Measurements from ENCODE around the gene DUT. TPM values are rescaled to one million over a fixed set of nuclear protein-coding genes. Genes with fewer than 3 reads are reported as not detected.

DUT gene
- total RNA-seq, 2 donors from 2014 or later, result 71.1 to 77.8 TPM

- H3K4me3 ChIP-seq, result no peak overlapping the region
- H3K27me3 ChIP-seq, result no peaks in the 10 kb centered on the region
- H3K36me3 ChIP-seq (replicated peaks in 1 of 2; ENCODE audit: insufficient read depth in 1 of 2, low read depth in 2 of 2), result no peaks in the 10 kb centered on the region
- no peak overlapping the region for H3K27ac ChIP-seq
- DNase-seq (no peak), ATAC-seq (no peak)
- no peak for TF ChIP-seq CTCF (IDR thresholded peaks at IDR 0.05)
- TF ChIP-seq POLR2A (IDR thresholded peaks at IDR 0.05), result no peak
- 68 to 78% methylated on average over 2 of the region's 2 CpGs for WGBS, 2 donors
- H3K4me1 ChIP-seq, result no peaks in the 10 kb centered on the region
- H3K9me3 ChIP-seq, result no peaks in the 10 kb centered on the region
- intact Hi-C loops (cut with DNase I), result no loop called here
Measured at GRCh38 chr15:48313216-48313615, 18.0 kb upstream of the DUT start.

GRCh38 chr15:48315041-48315440 lies 16.2 kb upstream of the DUT start:
- TF ChIP-seq POLR2A (IDR thresholded peaks at IDR 0.05) (no peak), CTCF (IDR thresholded peaks at IDR 0.05) (no peak)
- DNase-seq, result no peak
- H3K36me3 ChIP-seq (replicated peaks in 1 of 2; ENCODE audit: insufficient read depth in 1 of 2, low read depth in 2 of 2), result no peaks in the 10 kb centered on the region
- intact Hi-C loops (cut with DNase I), result no loop called here
- no peaks in the 10 kb centered on the region for H3K4me1 ChIP-seq
- H3K4me3 ChIP-seq, result no peak overlapping the region
- H3K27me3 ChIP-seq, result no peaks in the 10 kb centered on the region
- ATAC-seq, result no peak
- no peak overlapping the region for H3K27ac ChIP-seq
- 68 to 80% methylated on average over 6 to 10 of the region's 10 CpGs for WGBS, 2 donors
- no peaks in the 10 kb centered on the region for H3K9me3 ChIP-seq

- no peak for ATAC-seq
- Histone ChIP-seq H3K36me3 (replicated peaks in 1 of 2; ENCODE audit: insufficient read depth in 1 of 2, low read depth in 2 of 2) (no peaks in the 10 kb centered on the region), H3K9me3 (no peaks in the 10 kb centered on the region), H3K4me3 (no peak overlapping the region), H3K27ac (no peak overlapping the region), H3K4me1 (no peaks in the 10 kb centered on the region), H3K27me3 (no peaks in the 10 kb centered on the region)
- no peak for TF ChIP-seq POLR2A (IDR thresholded peaks at IDR 0.05)
- TF ChIP-seq CTCF (IDR thresholded peaks at IDR 0.05), result no peak
- intact Hi-C loops (cut with DNase I), result no loop called here
- DNase-seq, result no peak
- WGBS, 2 donors, result 87 to 89% methylated on average over 2 of the region's 2 CpGs
Measured at GRCh38 chr15:48317221-48317620, 14.0 kb upstream of the DUT start.

GRCh38 chr15:48318131-48318530 lies 13.1 kb upstream of the DUT start:
- 44 to 53% methylated on average over 6 of the region's 6 CpGs for WGBS, 2 donors
- Histone ChIP-seq H3K4me3 (no peak overlapping the region), H3K36me3 (replicated peaks in 1 of 2; ENCODE audit: insufficient read depth in 1 of 2, low read depth in 2 of 2) (no peaks in the 10 kb centered on the region), H3K27me3 (no peaks in the 10 kb centered on the region), H3K9me3 (no peaks in the 10 kb centered on the region), H3K4me1 (no peaks in the 10 kb centered on the region), H3K27ac (no peak overlapping the region)
- DNase-seq (no peak), ATAC-seq (no peak)
- no peak for TF ChIP-seq POLR2A (IDR thresholded peaks at IDR 0.05)
- no peak for TF ChIP-seq CTCF (IDR thresholded peaks at IDR 0.05)
- intact Hi-C loops (cut with DNase I), result no loop called here

- no peaks in the 10 kb centered on the region for H3K9me3 ChIP-seq
- H3K27me3 ChIP-seq, result no peaks in the 10 kb centered on the region
- H3K4me1 ChIP-seq, result no peaks in the 10 kb centered on the region
- DNase-seq, result no peak
- 78 to 84% methylated on average over 7 of the region's 7 CpGs for WGBS, 2 donors
- no peaks in the 10 kb centered on the region for H3K36me3 ChIP-seq (replicated peaks in 1 of 2; ENCODE audit: insufficient read depth in 1 of 2, low read depth in 2 of 2)
- ATAC-seq, result no peak
- H3K27ac ChIP-seq, result no peak overlapping the region
- H3K4me3 ChIP-seq, result no peak overlapping the region
- TF ChIP-seq CTCF (IDR thresholded peaks at IDR 0.05), result no peak
- TF ChIP-seq POLR2A (IDR thresholded peaks at IDR 0.05), result no peak
- intact Hi-C loops (cut with DNase I), result no loop called here
Measured at GRCh38 chr15:48323294-48323693, 7.9 kb upstream of the DUT start.

All from body of pancreas (tissue), 4 donors.